K562 (cell line): ENCODE data around the gene TICAM1. TPM values are rescaled to one million over a fixed set of nuclear protein-coding genes. Genes with fewer than 3 reads are reported as not detected.

Experiments used
- ATAC-seq: fragments of 200-7000 bp; cut with Tn5 transposase; 3 replicates; pipeline ENCODE4 v1.9.1; 2020; ENCODE audit warnings: moderate library complexity
- BruUV-seq: library from RNA; stranded (reverse); fragments of 400-500 nt; replicated peaks from 2 replicates; lab custom pipeline; 2021; lab: Mats Ljungman, UMichigan
- CTCF ChIA-PET: fragments of 300-600 bp; formaldehyde crosslinking; extraction: SDS; loops from one replicate; lab custom pipeline; 2021; ENCODE audit warnings: low intra/inter-chr PET ratio; lab: Yijun Ruan, JAX
- POLR2A ChIA-PET: fragments of 300-600, 350-650 bp; sonication (Branson Sonifier 250); formaldehyde crosslinking; extraction: SDS; loops from one replicate; lab custom pipeline; 2021; ENCODE audit warnings: antibody characterized with exemption, inconsistent platforms; lab: Yijun Ruan, JAX
- DNase-seq, 4 experiments: peaks; one replicate each; pipeline versions ENCODE4 v3.0.0 to v3.0.0-alpha.2; 2011 to 2018; ENCODE audit warnings: low spot score in 3 of 4, mixed read lengths in 3 of 4; ENCODE audit errors: extremely low read depth in 1 of 4
- FAIRE-seq: peaks from 2 replicates; lab custom pipeline; 2011; peaks lifted over from hg19 to GRCh38; lab: Jason Lieb, UNC
- H2AFZ ChIP-seq: 2 replicates; pipeline ENCODE4 v1.6.0; 2011; ENCODE audit warnings: low read depth, low read length, control low read depth, inconsistent platforms
- H3K27ac ChIP-seq: fragments of 200-600 bp; 3 replicates; pipeline ENCODE4 v1.8.0; 2011; ENCODE audit warnings: low read depth, mild to moderate bottlenecking, control low read depth, inconsistent platforms, low read length, moderate library complexity, mixed read lengths; ENCODE audit errors: extremely low read depth
- H3K27me3 ChIP-seq, 2 experiments: fragments of 300-600 bp in 1 of 2; 2 replicates in 1 of 2; 3 replicates in 1 of 2; pipeline versions ENCODE4 v1.6.0 to v1.8.0; 2011; ENCODE audit warnings: inconsistent platforms in 2 of 2, low read length in 2 of 2, mild to moderate bottlenecking in 1 of 2, mixed read lengths in 1 of 2, moderate library complexity in 1 of 2; ENCODE audit not compliant: control insufficient read depth in 2 of 2, insufficient read depth in 2 of 2
- H3K36me3 ChIP-seq: fragments of 300-600 bp; 3 replicates; pipeline ENCODE4 v1.8.0; 2011; ENCODE audit warnings: mild to moderate bottlenecking, low read length, inconsistent platforms; ENCODE audit not compliant: control insufficient read depth, insufficient read depth
- H3K4me1 ChIP-seq, 2 experiments: fragments of 200-600 bp in 1 of 2; replicated peaks in 1 of 2; 2 replicates in 1 of 2; 3 replicates in 1 of 2; pipeline versions ENCODE4 v1.5.1 to v1.8.0; 2011; ENCODE audit warnings: inconsistent platforms in 2 of 2, low read length in 2 of 2, mild to moderate bottlenecking in 1 of 2, mixed read lengths in 1 of 2, moderate library complexity in 1 of 2; ENCODE audit not compliant: control insufficient read depth in 2 of 2, insufficient read depth in 2 of 2
- H3K4me2 ChIP-seq: 2 replicates; pipeline ENCODE4 v1.6.1; 2011; ENCODE audit warnings: low read length, control low read depth, inconsistent platforms, mixed read lengths; ENCODE audit not compliant: insufficient read depth
- H3K4me3 ChIP-seq: fragments of 200-600 bp; sonication (generic), shearing (Covaris generic); 2 replicates; pipeline ENCODE4 v1.5.1; 2016; ENCODE audit warnings: control low read depth, inconsistent platforms
- H3K79me2 ChIP-seq: fragments of 200-600 bp; 3 replicates; pipeline ENCODE4 v1.8.0; 2011; ENCODE audit warnings: low read length, inconsistent platforms; ENCODE audit not compliant: control insufficient read depth, insufficient read depth
- H3K9ac ChIP-seq, 2 experiments: 2 replicates each; pipeline versions ENCODE4 v1.6.0 to v1.6.1; 2011; ENCODE audit warnings: low read depth in 2 of 2, low read length in 2 of 2, control low read depth in 1 of 2, inconsistent platforms in 1 of 2, mild to moderate bottlenecking in 1 of 2, mixed read lengths in 1 of 2; ENCODE audit not compliant: insufficient read depth in 1 of 2
- H3K9me1 ChIP-seq: one replicate; pipeline ENCODE4 v1.6.0; 2011; ENCODE audit warnings: inconsistent platforms, mild to moderate bottlenecking, low read length, moderate library complexity; ENCODE audit not compliant: control insufficient read depth, insufficient read depth
- H3K9me3 ChIP-seq: replicated peaks from 2 replicates; pipeline ENCODE4 v1.5.1; 2011; ENCODE audit warnings: low read depth, low read length, inconsistent platforms; ENCODE audit not compliant: control insufficient read depth, insufficient read depth
- H4K20me1 ChIP-seq: replicated peaks from 2 replicates; pipeline ENCODE4 v1.6.1; 2011; ENCODE audit warnings: low read length, inconsistent platforms, mixed read lengths; ENCODE audit not compliant: control insufficient read depth, insufficient read depth
- BRD9 ChIP-seq: fragments of 450-650 bp; IDR thresholded peaks from 2 replicates; pipeline ENCODE4 v1.6.1; 2018; ENCODE audit warnings: low read depth; ENCODE audit not compliant: partially characterized antibody
- PCBP2 ChIP-seq: fragments of 200-400 bp; formaldehyde crosslinking; IDR thresholded peaks from 2 replicates; pipeline ENCODE4 v1.6.1; 2018; ENCODE audit warnings: low read length, low read depth, mild to moderate bottlenecking, moderate library complexity; ENCODE audit not compliant: poor library complexity, severe bottlenecking
- POLR2H ChIP-seq: IDR thresholded peaks from 2 replicates; pipeline ENCODE4 v1.6.1; 2016; ENCODE audit warnings: missing genetic modification characterization, low read depth, mild to moderate bottlenecking, control low read depth, missing compliant biosample characterization, moderate library complexity
- SIN3A ChIP-seq, 2 experiments: fragments of 150-350 bp in 1 of 2; IDR thresholded peaks; 2 replicates each; pipeline ENCODE4 v1.6.1; 2011 to 2016; ENCODE audit warnings: borderline replicate concordance in 2 of 2, low read depth in 2 of 2, low read length in 2 of 2, mild to moderate bottlenecking in 2 of 2, moderate library complexity in 2 of 2; ENCODE audit not compliant: control insufficient read depth in 1 of 2
- TCF7 ChIP-seq: sonication (generic); IDR thresholded peaks from 2 replicates; pipeline ENCODE4 v1.6.1; 2016; ENCODE audit warnings: antibody characterized with exemption, borderline replicate concordance
- ZNF143 ChIP-seq: sonication (generic); formaldehyde crosslinking; IDR thresholded peaks from 2 replicates; pipeline ENCODE4 v1.9.0; 2022; ENCODE audit warnings: mild to moderate bottlenecking, missing genetic modification reagents
- ZNF23 ChIP-seq: fragments of 250-450 bp; sonication (Bioruptor Pico); IDR thresholded peaks from 2 replicates; pipeline ENCODE4 v1.4.0; 2020; ENCODE audit warnings: mild to moderate bottlenecking
- ZNF395 ChIP-seq: fragments of 200-800 bp; sonication (Bioruptor generic); IDR thresholded peaks from 2 replicates; pipeline ENCODE4 v1.6.1; 2017; ENCODE audit warnings: missing genetic modification characterization, missing compliant biosample characterization
- ZNF592 ChIP-seq: fragments of 450-650 bp; IDR thresholded peaks from 2 replicates; pipeline ENCODE4 v1.6.1; 2017; ENCODE audit warnings: antibody characterized with exemption, mild to moderate bottlenecking
- ZNF780A ChIP-seq: fragments of 250-450 bp; sonication (Bioruptor Pico); IDR thresholded peaks from 2 replicates; pipeline ENCODE4 v1.5.0; 2021; ENCODE audit warnings: mild to moderate bottlenecking
- WGBS: fragments of 100-300 bp; shearing (Covaris generic); methylation state at CpG from one replicate; pipeline ENCODE4 v1.1.6; 2016; ENCODE audit warnings: low coverage, mixed read lengths; ENCODE audit not compliant: insufficient coverage; ENCODE audit errors: missing lambda C conversion rate; 5-methylcytosine and 5-hydroxymethylcytosine counted together
- in situ Hi-C: fragments of 300-500 bp; cut with MboI; formaldehyde crosslinking; loops from 4 replicates; pipeline ENCODE4 v1.15.0; 2018; ENCODE audit warnings: inconsistent platforms, mixed read lengths
- intact Hi-C: fragments of 100-400 bp; cut with micrococcal nuclease; formaldehyde crosslinking; loops from 2 replicates; pipeline ENCODE4 v1.14.2; 2022
- polyA plus RNA-seq, 8 experiments: library from polyadenylated mRNA; depleted of rRNA in 4 of 8; stranded (reverse) in 5 of 8; unstranded in 3 of 8; fragments of >200 nt; fragmentation: Nextera tagmentation in 2 of 8; fragmentation: Illumina TruSeq in 1 of 8; extraction: Ambion mirVana in 2 of 8; extraction: Trizol in 1 of 8; gene quantifications; 2 replicates each; pipeline versions ENCODE4 v1.2.1 to v1.2.3, GENCODE V29; 2011 to 2014; ENCODE audit warnings: inconsistent platforms in 1 of 8, missing spikeins in 1 of 8
- total RNA-seq, 7 experiments: library from RNA; depleted of rRNA in 6 of 7; stranded (reverse); fragments of >200 nt in 6 of 7; fragmentation: Illumina TruSeq in 2 of 7; extraction: Trizol in 2 of 7; gene quantifications; 2 replicates each; pipeline versions ENCODE4 v1.2.1 to v1.2.3, GENCODE V29; 2011 to 2021; ENCODE audit warnings: low replicate concordance in 1 of 7
- TF ChIP-seq, protein P1 (sequence below), 2 experiments: fragments of 250-450 bp in 1 of 2; fragments of 450-650 bp in 1 of 2; sonication (Bioruptor Pico) in 1 of 2; IDR thresholded peaks; 2 replicates each; pipeline versions ENCODE4 v1.6.1 to v1.8.0; 2016 to 2021; ENCODE audit warnings: mild to moderate bottlenecking in 2 of 2, moderate library complexity in 2 of 2, missing compliant biosample characterization in 1 of 2, missing genetic modification characterization in 1 of 2

TICAM1 gene
- total and polyA plus RNA-seq, 9 of the 15 experiments (the other 6 are each of a cell fraction or from before 2014, with no cell fraction given): 0.07 to 11.6 (median 1.5) TPM

GRCh38 chr19:4879041-4879440 is 47.5 kb upstream of the TICAM1 start:
- BruUV-seq: no TSS peak
- POLR2A ChIA-PET: interaction anchor here (0.6 to 0.9 kb wide), 3 partner anchors 9 to 156 kb away, joined by 3 read pairs; no protein-coding TSS in a partner anchor
- Histone ChIP-seq H3K27ac (no peak overlapping the region), H3K4me2 (no peak overlapping the region), H3K9me3 (no peaks in the 10 kb centered on the region), H3K9ac (no peak overlapping the region), H3K27me3 (no peaks in the 10 kb centered on the region), H3K4me1 (peaks cover 0 to 18% of the 10 kb centered on the region in 2 experiments; a peak in 2 of 5 replicates), H3K79me2 (no peaks in the 10 kb centered on the region), H2AFZ (no peak overlapping the region), H4K20me1 (no peaks in the 10 kb centered on the region), H3K36me3 (no peaks in the 10 kb centered on the region), H3K9me1 (no peaks in the 10 kb centered on the region), H3K4me3 (no peak overlapping the region)
- in situ Hi-C loops: no loop called here
- ATAC-seq (no peak), FAIRE-seq (no peak), DNase-seq (no peak)
- CTCF ChIA-PET: no interaction called here
- intact Hi-C loops: no loop called here
- 60% methylated on average over 11 of the region's 11 CpGs for WGBS
- TF ChIP-seq SIN3A (IDR thresholded peaks at IDR 0.05; ENCODE audit: borderline replicate concordance in 2 of 2, control insufficient read depth in 1 of 2, low read depth in 2 of 2, low read length in 2 of 2): no peak
- TF ChIP-seq, protein P1, sequence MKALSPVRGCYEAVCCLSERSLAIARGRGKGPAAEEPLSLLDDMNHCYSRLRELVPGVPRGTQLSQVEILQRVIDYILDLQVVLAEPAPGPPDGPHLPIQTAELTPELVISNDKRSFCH (CRISPR knock-in tag; IDR thresholded peaks at IDR 0.05): no peak
- TF ChIP-seq, protein P1 (tag; IDR thresholded peaks at IDR 0.05): no peak
- no peak for TF ChIP-seq ZNF143 (CRISPR knock-in tag)
- TF ChIP-seq ZNF780A (CRISPR knock-in tag): no peak
- no peak for TF ChIP-seq TCF7
- TF ChIP-seq POLR2H (tag): no peak
- TF ChIP-seq PCBP2: no peak
- TF ChIP-seq ZNF23 (CRISPR knock-in tag): no peak
- TF ChIP-seq ZNF395 (CRISPR knock-in tag): no peak
- TF ChIP-seq BRD9: no peak
- no peak for TF ChIP-seq ZNF592
